ENCODE measurements around the gene RNU1-2. TPM values are rescaled to one million over a fixed set of nuclear protein-coding genes. Genes with fewer than 3 reads are reported as not detected.

Gene RNU1-2
- polyA plus RNA-seq, 1 donor = 3.2 TPM

Other genes with a start within 250 kb of the RNU1-2 start
- 3.2 TPM for gene RNU1-3, start 229.0 kb upstream of the RNU1-2 start, polyA plus RNA-seq
- 3.2 TPM for gene RNU1-4, start 155.5 kb upstream of the RNU1-2 start, polyA plus RNA-seq
- 24.8 TPM for gene CROCC, start 26.0 kb downstream of the RNU1-2 start, polyA plus RNA-seq
- gene MFAP2, start 84.6 kb downstream of the RNU1-2 start, polyA plus RNA-seq = 121 TPM
- gene ATP13A2, start 115.9 kb downstream of the RNU1-2 start, polyA plus RNA-seq = 20.6 TPM
- 122 TPM for gene SDHB, start 158.1 kb downstream of the RNU1-2 start, polyA plus RNA-seq
- gene PADI2, start 223.5 kb downstream of the RNU1-2 start, polyA plus RNA-seq = 19.3 TPM

Measured in large intestine (tissue), 1 donor.